Superior temporal gyrus (tissue), 1 donor: ENCODE results near the gene NTM.
"Not testable (repeated sequence)": the region's sequence is repeated elsewhere in the genome, so short reads cannot be mapped to it uniquely, and the experiment has no call there.

Experiments used
- DNase-seq: peaks from one replicate; pipeline ENCODE4 v3.0.0-alpha.2; 2016; ENCODE audit errors: extremely low spot score

The NTM gene

DNA sequence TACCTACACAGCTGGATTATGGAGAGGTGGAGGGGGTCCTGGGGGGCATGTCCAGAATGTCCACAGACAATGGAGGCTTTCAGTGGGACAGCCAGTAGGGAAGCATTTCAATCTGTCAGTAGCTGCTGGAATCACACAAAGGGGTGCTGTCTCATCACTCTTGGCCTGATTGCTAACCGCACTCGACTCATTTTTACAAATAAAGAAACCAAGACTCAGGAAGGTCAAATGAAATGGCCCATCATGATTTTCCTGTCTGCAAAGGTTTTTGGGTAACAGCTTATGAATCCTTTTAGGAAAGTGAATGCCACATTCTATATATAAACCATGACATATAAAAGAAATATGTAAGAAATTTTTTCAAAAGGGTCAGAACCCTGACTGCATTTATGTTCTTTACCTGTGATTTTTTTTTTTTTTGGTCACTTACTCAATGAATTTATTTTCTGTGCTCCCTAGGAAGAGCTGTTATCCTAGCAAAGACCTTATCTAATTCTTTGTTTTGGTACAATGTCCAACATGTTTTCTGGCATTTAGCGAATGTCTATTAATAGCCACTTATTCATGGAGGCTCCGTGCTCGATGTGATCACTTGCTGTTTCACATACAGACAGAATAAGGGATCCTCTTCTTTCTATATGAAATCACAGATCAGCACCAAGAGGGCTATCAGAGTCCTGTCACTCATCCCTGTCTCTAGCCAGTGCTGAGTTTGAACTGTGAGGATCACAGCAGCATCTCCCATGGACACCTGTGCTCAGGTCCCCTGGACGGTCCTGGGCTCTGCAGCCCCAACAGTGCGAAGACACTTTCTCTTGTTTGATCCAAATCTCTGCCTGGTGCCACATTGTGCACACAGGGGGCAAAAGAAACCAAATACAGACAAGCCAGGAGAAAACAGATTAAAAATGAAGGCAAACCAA lies 979.7 kb downstream of the NTM start:
- DNase-seq: no peak

DNA sequence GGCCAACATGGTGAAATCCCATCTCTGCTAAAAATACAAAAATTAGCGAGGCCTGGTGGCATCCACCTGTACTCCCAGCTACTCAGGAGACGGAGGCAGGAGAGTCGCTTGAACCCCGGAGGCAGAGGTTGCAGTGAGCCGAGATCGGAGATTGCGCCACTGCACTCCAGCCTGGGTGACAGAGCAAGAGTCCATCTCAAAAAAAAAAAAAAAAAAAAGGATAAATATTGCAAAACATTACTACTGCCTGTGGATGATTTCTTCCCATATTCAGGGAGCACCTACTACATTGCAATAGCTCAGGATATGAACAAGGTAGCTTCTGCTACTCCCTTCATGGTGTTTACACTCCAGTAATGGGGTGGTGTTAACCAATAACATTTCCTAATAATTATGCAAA lies 980.6 kb downstream of the NTM start:
- DNase-seq: no peak

DNA sequence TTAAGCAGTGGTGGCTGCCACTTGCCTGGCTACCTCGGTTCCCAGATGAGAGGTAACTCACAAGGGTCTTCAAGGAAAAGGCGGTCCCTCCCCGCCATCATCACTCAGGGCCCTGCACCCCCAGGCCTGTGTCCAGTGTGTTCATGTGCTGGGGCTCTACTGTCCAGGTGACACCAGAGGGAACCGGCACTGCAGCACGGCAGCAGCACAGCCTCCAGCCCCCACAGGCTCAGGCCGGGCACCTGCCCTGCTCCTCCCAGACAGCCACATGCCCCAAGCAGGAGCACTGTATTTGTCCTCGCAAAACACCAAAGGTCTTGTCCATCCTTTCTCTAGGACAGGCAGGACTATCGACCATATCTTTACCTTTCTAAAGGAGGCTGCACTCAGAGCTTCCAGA lies 982.1 kb downstream of the NTM start:
- DNase-seq: no peak

DNA sequence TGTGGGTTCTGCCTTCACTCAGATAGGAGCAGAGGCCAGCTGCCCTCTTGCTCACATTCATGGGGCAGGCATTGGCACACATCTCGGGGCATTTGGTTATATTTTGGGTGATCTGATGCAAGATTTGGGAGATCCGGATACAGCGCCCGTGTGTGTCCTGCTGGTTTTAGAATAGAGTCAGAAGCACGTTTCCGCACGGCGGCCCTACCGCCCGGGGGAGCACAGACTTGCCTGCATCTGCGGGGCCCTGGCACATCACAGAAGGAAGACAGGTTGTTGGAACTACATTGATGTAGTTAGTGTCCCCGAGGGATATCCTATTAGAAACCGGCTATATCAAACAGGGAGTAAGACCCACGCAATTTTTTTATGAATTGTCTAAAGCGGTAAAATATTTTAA lies 982.8 kb downstream of the NTM start:
- DNase-seq: no peak

DNA sequence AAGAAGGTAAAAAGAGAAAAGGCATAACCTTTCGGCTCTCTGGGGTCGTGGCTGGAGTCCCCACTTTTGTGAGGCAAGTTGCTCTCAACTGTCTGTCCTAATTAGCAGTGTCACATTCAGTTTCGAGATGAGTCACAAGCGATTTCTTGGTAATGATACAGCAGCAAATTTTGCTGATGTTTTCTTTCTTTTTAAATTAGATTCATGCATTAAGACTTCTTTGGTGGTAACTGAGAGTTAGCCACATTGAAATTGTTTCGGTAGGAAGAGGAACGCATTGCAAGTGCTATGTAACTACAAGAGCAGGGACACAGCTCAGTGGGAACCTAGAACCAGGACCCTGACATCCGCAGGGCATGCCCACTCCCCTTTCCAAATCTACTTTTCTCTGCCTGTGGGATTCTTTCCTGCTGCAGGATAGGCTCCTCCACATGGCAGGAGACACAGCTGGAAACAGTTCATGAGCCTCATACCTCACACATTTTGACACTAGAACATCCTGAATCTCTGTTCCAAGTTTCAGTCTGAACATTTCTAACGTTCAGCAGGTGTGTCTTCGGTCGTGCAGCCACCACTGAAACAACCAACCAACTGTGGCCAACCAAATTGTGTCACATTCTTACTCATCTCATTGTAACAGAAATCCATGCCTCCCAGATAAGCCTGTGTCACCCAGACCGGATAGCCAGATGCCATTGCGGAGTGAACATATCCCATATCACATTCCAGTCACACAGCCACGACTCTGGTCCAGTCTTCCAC lies 987.6 kb downstream of the NTM start:
- no peak for DNase-seq

DNA sequence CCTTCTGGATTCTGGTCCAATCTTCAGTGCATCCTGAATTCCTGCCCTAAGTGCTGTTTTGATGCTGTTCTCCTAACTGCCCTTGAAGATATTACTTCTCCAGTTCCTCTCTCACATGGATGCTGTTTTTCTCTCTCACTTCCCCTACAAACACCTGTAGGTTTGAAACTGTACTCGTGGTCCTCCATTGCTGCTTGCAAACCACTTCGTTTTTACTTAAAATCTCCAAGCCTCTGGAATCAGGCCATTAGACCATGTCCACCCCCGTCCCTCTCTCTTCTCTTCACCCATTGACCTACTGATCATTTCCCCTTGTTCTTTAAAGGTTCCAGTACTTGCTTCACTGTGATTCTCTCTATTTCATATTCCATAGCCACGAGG lies 988.1 kb downstream of the NTM start:
- DNase-seq: no peak

DNA sequence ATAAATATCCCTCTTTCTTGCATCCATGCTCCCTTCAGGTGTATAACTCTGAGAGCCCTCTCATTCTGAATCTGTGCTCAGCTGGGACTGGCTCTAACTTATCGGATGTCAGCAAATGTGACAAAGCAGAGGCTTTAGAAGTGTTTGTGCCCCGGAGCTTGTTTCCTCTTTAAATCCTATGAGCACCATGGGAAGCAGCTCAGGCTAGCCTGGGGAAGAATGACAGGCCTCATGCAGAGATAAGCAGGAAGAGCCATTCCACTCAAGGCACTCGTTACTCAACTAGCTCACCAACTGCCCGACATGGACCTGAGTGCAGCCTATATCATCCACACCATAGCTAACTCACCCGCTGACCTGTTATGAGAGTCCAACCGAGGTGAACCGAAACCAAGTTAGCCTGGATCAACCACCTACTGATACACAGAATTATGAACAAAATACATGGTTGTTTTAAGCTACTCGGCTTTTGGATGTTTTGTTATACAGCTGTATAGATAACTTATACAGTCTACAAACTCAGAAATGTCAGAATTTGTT lies 990.7 kb downstream of the NTM start:
- no peak for DNase-seq

DNA sequence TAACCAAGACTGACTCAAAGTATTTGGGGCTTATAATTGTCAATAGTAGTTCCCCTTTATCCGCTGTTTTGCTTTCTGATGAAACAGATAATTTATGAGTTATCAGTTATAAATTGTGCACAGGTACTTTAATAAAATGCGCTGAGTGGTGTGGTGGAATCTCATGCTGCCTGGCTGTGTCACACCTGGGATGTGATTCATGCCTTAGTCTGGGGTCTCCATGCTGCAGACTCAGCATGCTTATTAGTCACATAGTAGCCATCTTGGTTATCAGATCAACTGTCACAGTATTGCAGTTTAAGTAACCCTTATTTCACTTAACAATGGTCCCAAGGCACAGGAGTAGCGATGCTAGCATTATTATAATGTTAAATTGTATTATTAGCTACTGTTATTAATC lies 995.2 kb downstream of the NTM start:
- no peak for DNase-seq

DNA sequence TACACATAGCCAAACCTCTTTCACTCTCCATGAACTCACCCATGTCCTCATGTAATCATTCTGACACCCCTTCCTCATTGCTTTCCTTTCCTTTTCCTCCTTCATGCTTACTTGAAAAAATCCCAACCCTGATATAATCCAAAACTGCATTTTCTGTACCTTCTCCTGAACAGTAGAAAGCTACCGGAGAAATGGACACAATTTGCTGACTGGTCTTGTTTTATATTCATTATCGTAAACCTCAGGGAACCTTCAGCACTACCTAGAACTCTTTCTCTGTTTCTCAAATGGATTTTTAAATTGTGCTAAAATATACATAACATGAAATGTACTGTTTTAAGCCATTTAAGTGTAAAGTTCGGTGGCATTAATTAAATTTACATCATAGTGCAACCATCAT lies 996.9 kb downstream of the NTM start:
- no peak for DNase-seq

DNA sequence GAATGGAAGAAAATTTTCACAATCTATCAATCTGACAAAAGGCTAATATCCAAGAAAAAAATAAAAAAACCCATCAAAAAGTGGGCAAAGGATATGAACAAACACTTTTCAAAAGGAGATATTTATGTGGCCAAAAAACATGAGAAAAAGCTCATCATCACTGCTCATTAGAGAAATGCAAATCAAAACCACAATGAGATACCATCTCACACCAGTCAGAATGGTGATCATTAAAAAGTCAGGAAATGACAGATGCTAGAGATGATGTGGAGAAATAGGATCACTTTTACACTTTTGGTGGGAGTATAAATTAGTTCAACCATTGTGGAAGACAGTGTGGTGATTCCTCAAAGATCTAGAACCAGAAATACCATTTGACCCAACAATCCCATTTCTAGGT lies 999.7 kb downstream of the NTM start:
- not testable (repeated sequence) for DNase-seq

DNA sequence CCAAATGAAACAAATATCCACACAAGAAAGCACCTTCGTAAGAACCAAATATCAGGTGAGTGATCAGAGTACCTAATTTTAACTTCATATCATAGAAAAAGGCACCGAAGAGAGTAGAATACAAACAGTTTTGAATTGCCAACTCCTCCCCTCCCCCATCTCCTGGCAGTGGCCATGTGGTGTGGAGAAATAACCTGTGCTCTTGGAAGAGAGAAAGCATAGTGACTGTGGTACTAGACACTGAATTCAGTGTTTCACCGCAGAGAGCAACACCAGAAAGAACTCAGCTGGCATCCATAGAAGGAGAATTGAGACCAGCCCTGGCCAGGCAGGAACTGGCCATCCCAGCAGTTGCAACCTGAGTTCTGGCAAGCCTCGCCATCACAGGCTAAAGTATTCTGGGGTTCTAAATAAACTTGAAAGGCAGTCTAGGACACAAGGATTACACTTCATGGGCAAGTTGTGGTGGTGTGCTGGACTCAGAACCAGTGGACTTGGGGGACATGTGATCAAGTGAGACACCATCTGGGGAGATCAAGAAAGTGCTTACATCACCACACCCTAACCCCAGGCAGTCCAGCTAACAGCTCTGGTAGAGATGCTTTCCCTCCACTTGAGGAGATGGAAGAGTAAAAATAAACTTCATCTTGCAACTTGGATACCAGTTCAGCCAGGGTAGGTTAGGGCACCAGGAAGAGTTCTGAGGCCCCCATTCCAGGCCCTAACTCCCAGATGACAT lies 1003.2 kb downstream of the NTM start:
- no peak for DNase-seq

DNA sequence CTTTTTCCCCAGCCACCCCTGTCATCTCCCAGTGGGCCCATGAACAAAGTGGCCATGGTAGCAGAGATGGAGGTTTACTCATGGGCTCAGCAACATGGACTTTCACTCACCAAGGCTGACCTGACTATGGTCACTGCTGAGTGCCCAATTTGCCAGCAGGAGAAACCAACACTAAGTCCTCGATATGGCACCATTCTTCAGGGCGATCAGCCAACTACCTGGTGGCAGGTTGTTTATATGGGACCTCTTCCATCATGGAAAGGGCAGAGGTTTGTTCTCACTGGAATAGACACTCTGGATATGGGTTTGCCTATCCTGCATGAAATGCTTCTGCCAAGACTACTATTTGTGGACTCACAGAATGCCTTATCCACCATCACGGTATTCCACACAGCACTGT lies 1009.1 kb downstream of the NTM start:
- no peak for DNase-seq
